Limb (tissue), 2 donors: ENCODE data around the gene SPACA7.
"Not testable (repeated sequence)": the region's sequence is repeated elsewhere in the genome, so short reads cannot be mapped to it uniquely, and the experiment has no call there.

Source experiments
- DNase-seq, 2 donors: peaks; one replicate each; pipeline ENCODE4 v3.0.0-alpha.2; 2016; ENCODE audit errors: extremely low spot score in 2 of 2

SPACA7 gene

GRCh38 chr13:112349681-112350080, 26.5 kb upstream of the SPACA7 start:
- no peak for DNase-seq

- DNase-seq = no peak
Measured at GRCh38 chr13:112350300-112350699, 25.9 kb upstream of the SPACA7 start.

GRCh38 chr13:112351825-112352224, 24.3 kb upstream of the SPACA7 start:
- no peak for DNase-seq

- no peak for DNase-seq
Measured at GRCh38 chr13:112353856-112354255, 22.3 kb upstream of the SPACA7 start.

- no peak for DNase-seq
Measured at GRCh38 chr13:112354330-112355273, 21.6 kb upstream of the SPACA7 start.

GRCh38 chr13:112355274-112355838, 20.8 kb upstream of the SPACA7 start:
- DNase-seq = no peak

- DNase-seq = no peak
Measured at GRCh38 chr13:112356190-112356589, 20.0 kb upstream of the SPACA7 start.

GRCh38 chr13:112358156-112358555, 18.0 kb upstream of the SPACA7 start:
- DNase-seq = no peak

GRCh38 chr13:112362021-112362420, 14.1 kb upstream of the SPACA7 start:
- DNase-seq = no peak

- no peak for DNase-seq
Measured at GRCh38 chr13:112363867-112364528, 12.2 kb upstream of the SPACA7 start.

GRCh38 chr13:112366907-112367646, 9.1 kb upstream of the SPACA7 start:
- no peak for DNase-seq

- DNase-seq = no peak
Measured at GRCh38 chr13:112368883-112369282, 7.3 kb upstream of the SPACA7 start.

GRCh38 chr13:112370311-112370710, 5.8 kb upstream of the SPACA7 start:
- DNase-seq = no peak

GRCh38 chr13:112374271-112374670, 1.9 kb upstream of the SPACA7 start:
- DNase-seq = no peak

GRCh38 chr13:112391746-112392145, 15.6 kb downstream of the SPACA7 start:
- no peak for DNase-seq

- no peak for DNase-seq
Measured at GRCh38 chr13:112392719-112393118, 16.6 kb downstream of the SPACA7 start.

- not testable (repeated sequence) for DNase-seq
Measured at GRCh38 chr13:112395022-112395421, 18.9 kb downstream of the SPACA7 start.

- DNase-seq = not testable (repeated sequence)
Measured at GRCh38 chr13:112395941-112396340, 19.8 kb downstream of the SPACA7 start.

GRCh38 chr13:112397108-112397507, 21.0 kb downstream of the SPACA7 start:
- no peak for DNase-seq

- not testable (repeated sequence) for DNase-seq
Measured at GRCh38 chr13:112398347-112398746, 22.2 kb downstream of the SPACA7 start.

GRCh38 chr13:112409828-112410227, 33.7 kb downstream of the SPACA7 start:
- DNase-seq = not testable (repeated sequence)

GRCh38 chr13:112416647-112417046, 40.5 kb downstream of the SPACA7 start:
- DNase-seq = no peak
